GM13976 (cell line): ENCODE results near the gene PSORS1C1.

Experiments
- DNase-seq: peaks from one replicate; pipeline ENCODE4 v3.0.0; 2012; ENCODE audit warnings: low spot score
- in situ Hi-C: fragments of 300-500 bp; cut with MboI; formaldehyde crosslinking; loops from one replicate; pipeline ENCODE4 v1.12.0; 2022; ENCODE audit warnings: low sequenced_read_pairs, mixed read lengths, inconsistent platforms; ENCODE audit not compliant: unreplicated experiment
- TF ChIP-seq, protein P1 (sequence below): IDR thresholded peaks from 2 replicates; pipeline ENCODE4 v1.5.1; 2012; ENCODE audit warnings: borderline replicate concordance, mild to moderate bottlenecking; ENCODE audit not compliant: insufficient read depth; ENCODE audit errors: extremely low read depth, missing control alignments, control extremely low read depth

Gene PSORS1C1

DNA sequence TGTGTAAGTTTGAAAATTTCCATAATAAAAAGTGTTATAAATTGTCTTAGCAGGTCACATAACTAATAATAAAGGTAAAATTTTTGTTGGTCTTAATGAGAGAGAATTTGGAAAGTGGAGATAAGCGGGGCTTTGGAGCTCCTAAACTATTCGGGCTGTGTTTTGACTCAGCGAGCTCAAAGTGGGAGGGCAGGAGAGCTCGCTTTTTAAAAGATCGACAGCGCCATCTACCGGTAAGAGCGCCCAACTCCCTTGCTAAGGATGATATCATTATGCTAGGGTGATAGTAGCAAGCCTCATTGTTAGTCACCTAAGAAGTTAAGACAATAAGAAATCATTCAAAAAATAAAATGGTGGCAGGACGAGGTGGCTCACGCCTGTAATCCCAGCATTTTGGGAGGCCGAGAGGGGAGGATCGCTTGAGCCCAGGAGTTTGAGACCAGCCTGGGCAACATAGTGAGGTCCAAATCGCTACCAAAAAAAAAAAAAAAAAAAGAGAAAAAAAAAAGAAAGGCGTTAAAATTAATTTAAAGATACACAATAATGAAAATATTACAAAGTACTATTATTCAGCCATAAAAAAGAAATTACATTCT is 27.0 kb upstream of the PSORS1C1 start:
- in situ Hi-C loops, result no loop called here
- TF ChIP-seq, protein P1, sequence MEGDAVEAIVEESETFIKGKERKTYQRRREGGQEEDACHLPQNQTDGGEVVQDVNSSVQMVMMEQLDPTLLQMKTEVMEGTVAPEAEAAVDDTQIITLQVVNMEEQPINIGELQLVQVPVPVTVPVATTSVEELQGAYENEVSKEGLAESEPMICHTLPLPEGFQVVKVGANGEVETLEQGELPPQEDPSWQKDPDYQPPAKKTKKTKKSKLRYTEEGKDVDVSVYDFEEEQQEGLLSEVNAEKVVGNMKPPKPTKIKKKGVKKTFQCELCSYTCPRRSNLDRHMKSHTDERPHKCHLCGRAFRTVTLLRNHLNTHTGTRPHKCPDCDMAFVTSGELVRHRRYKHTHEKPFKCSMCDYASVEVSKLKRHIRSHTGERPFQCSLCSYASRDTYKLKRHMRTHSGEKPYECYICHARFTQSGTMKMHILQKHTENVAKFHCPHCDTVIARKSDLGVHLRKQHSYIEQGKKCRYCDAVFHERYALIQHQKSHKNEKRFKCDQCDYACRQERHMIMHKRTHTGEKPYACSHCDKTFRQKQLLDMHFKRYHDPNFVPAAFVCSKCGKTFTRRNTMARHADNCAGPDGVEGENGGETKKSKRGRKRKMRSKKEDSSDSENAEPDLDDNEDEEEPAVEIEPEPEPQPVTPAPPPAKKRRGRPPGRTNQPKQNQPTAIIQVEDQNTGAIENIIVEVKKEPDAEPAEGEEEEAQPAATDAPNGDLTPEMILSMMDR, result peak; percentile 85
- peak; percentile 85 for DNase-seq

DNA sequence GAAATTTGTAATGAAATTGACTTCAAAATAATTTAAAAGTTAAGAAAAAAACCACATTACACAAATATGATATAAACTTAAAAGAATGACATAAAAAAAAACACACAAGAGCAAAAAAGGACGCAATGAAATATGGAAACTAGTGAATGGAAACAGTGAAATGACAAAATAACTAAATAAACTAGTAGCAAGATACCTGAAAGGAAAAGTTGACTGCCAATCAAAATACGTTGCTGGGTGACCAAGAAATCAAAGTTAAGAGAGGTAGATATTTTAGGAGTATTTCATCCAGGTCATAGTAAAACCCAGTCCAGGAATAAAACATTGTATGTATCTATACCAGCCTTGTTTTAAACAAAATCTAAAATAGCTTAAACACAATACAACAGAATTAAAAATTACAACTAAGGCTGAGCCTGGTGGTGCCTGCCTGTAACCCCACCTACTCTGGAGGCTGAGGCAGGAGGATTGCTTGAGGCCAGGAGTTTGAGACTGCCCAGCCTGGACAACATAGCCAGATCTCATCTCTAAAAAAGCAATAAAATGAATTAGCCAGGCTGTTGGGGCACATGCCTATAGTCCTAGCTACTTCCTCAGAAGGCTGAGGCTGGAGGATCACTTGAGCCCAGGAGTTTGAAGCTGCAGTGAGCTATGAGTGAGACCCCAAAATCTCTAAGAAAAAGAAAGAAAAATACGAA is 24.2 kb upstream of the PSORS1C1 start:
- DNase-seq, result no peak
- in situ Hi-C loops, result no loop called here
- TF ChIP-seq, protein P1, result no peak

GRCh38 chr6:31090973-31091364 is 23.6 kb upstream of the PSORS1C1 start:
- in situ Hi-C loops, result no loop called here
- no peak for DNase-seq
- TF ChIP-seq, protein P1, result no peak

DNA sequence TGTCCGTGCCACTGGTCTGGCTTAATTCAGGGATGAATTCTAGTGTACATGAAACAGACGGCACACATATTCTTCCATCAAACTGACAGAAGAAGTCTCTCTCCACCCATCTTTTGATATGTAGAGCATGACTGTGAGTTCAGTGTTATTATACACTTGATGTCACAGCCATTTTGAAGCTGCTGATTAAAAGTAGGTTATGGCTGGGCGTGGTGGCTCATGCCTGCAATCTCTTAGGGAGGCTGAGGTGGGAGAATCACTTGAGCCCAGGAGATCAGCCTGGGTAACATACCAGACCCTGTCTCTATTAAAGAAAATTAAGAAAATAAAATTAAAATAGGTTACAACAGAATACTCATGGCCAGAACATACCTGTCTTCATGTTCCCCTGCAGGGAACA is 22.9 kb upstream of the PSORS1C1 start:
- TF ChIP-seq, protein P1, result no peak
- in situ Hi-C loops, result no loop called here

GRCh38 chr6:31092238-31092637 is 22.4 kb upstream of the PSORS1C1 start:
- in situ Hi-C loops, result no loop called here
- no peak for DNase-seq
- TF ChIP-seq, protein P1, result no peak

More for the DNA sequence above, 22.9 kb upstream of the PSORS1C1 start:
- DNase-seq, result no peak

- no peak for DNase-seq
- TF ChIP-seq, protein P1, result no peak
- in situ Hi-C loops, result no loop called here
These were observed 21.7 kb upstream of the PSORS1C1 start for GRCh38 chr6:31092769-31093505.
